ENCODE measurements around the gene RBBP6. TPM values are rescaled to one million over a fixed set of nuclear protein-coding genes. Genes with fewer than 3 reads are reported as not detected.

Gene RBBP6
- total and polyA plus RNA-seq, 9 of the 15 experiments (the other 6 are each of a cell fraction or from before 2014, with no cell fraction given), result 19.2 to 76.6 (median 42.7) TPM

GRCh38 chr16:24617502-24617901 is 78.1 kb downstream of the RBBP6 start:
- no peaks in the 10 kb centered on the region for H3K9me3 ChIP-seq (replicated peaks; ENCODE audit: control insufficient read depth, insufficient read depth, low read depth, low read length)
- ChIA-PET CTCF (ENCODE audit: low intra/inter-chr PET ratio) (no interaction called here), POLR2A (interaction anchor here (0.5 kb wide), 1 partner anchor 89 kb away, joined by 3 read pairs; no protein-coding TSS in a partner anchor)
- no peak for FAIRE-seq
- in situ Hi-C loops (cut with MboI) (no loop called here), intact Hi-C loops (cut with micrococcal nuclease) (no loop called here)
- no TSS peak for BruUV-seq (replicated peaks)
- TF ChIP-seq ZNF3 (CRISPR knock-in tag; IDR thresholded peaks at IDR 0.05) (no peak), NCOA6 (IDR thresholded peaks at IDR 0.05) (no peak), RBM25 (IDR thresholded peaks at IDR 0.05; ENCODE audit: low read depth, low read length, severe bottlenecking) (peak; percentile 96), BCOR (IDR thresholded peaks at IDR 0.05) (peak; percentile 60), ELF1 (tag; IDR thresholded peaks at IDR 0.05) (no peak), SMAD4 (CRISPR knock-in tag; conservative IDR thresholded peaks at IDR 0.05) (no peak)
- DNase-seq (ENCODE audit: extremely low read depth in 1 of 4, low spot score in 3 of 4), result no peak
- H3K4me3 ChIP-seq, result no peak overlapping the region
- no peak overlapping the region for H2AFZ ChIP-seq (ENCODE audit: low read depth, low read length)
- H3K9me1 ChIP-seq (ENCODE audit: control insufficient read depth, insufficient read depth, low read length), result peaks cover 2% of the 10 kb centered on the region
- 5% methylated on average over 2 of the region's 2 CpGs for WGBS (ENCODE audit: insufficient coverage, low coverage, missing lambda C conversion rate)
- H3K79me2 ChIP-seq (ENCODE audit: control insufficient read depth, insufficient read depth, low read length), result no peaks in the 10 kb centered on the region
- no peaks in the 10 kb centered on the region for H3K36me3 ChIP-seq (ENCODE audit: control insufficient read depth, insufficient read depth, low read length)
- H3K4me1 ChIP-seq (replicated peaks in 1 of 2; ENCODE audit: control insufficient read depth in 2 of 2, insufficient read depth in 2 of 2, low read length in 2 of 2), result no peaks in the 10 kb centered on the region
- no peak overlapping the region for H3K4me2 ChIP-seq (ENCODE audit: insufficient read depth, low read length)
- H3K27ac ChIP-seq (ENCODE audit: extremely low read depth, low read depth, low read length), result no peak overlapping the region
- no peak overlapping the region for H3K9ac ChIP-seq (ENCODE audit: insufficient read depth in 1 of 2, low read depth in 2 of 2, low read length in 2 of 2)
- no peaks in the 10 kb centered on the region for H4K20me1 ChIP-seq (replicated peaks; ENCODE audit: control insufficient read depth, insufficient read depth, low read length)
- peaks cover 22 to 25% of the 10 kb centered on the region in 2 experiments for H3K27me3 ChIP-seq (ENCODE audit: control insufficient read depth in 2 of 2, insufficient read depth in 2 of 2, low read length in 2 of 2)
- no peak for ATAC-seq

Other genes starting within 250 kb of the RBBP6 start
- 14.1 and 22.3 TPM in 2 replicates for gene TNRC6A, start 190.1 kb downstream of the RBBP6 start, total RNA-seq (2014; rRNA removed)
- gene TNRC6A, start 190.1 kb downstream of the RBBP6 start, total RNA-seq (2014; rRNA removed; fragmentation: Illumina TruSeq; extraction: Trizol), result 23.8 and 24.5 TPM in 2 replicates
- gene TNRC6A, start 190.1 kb downstream of the RBBP6 start, total RNA-seq (2015; rRNA removed; fragmentation: Illumina TruSeq; extraction: Trizol), result 27.0 and 32.1 TPM in 2 replicates
- gene TNRC6A, start 190.1 kb downstream of the RBBP6 start, total RNA-seq (2021), result 27.2 and 28.8 TPM in 2 replicates
- gene TNRC6A, start 190.1 kb downstream of the RBBP6 start, polyA plus RNA-seq (2011; rRNA removed), result 30.0 and 35.1 TPM in 2 replicates
- gene TNRC6A, start 190.1 kb downstream of the RBBP6 start, polyA plus RNA-seq (2014; fragmentation: Illumina TruSeq; extraction: Trizol), result 23.5 and 31.0 TPM in 2 replicates
- 1 to 10 TPM; 3.4 to 4.6 TPM for gene TNRC6A, start 190.1 kb downstream of the RBBP6 start, polyA plus RNA-seq (2014; fragmentation: Nextera tagmentation; extraction: Ambion mirVana)
- 23.3 and 26.6 TPM in 2 replicates for gene TNRC6A, start 190.1 kb downstream of the RBBP6 start, polyA plus RNA-seq (2014; rRNA removed)